ENCODE measurements around the gene SSBP3.

SSBP3 gene

GRCh38 chr1:54307305-54307704 lies 98.9 kb downstream of the SSBP3 start:
- Histone ChIP-seq H3K9me3 (ENCODE audit: insufficient read depth, low read length) (no peaks in the 10 kb centered on the region), H2AFZ (ENCODE audit: low read depth, low read length, severe bottlenecking) (no peak overlapping the region), H3K79me2 (ENCODE audit: insufficient read depth, low read length) (no peaks in the 10 kb centered on the region), H3F3A (ENCODE audit: insufficient read depth) (no peaks in the 10 kb centered on the region), H3K9me2 (replicated peaks; ENCODE audit: insufficient read depth, low read length) (no peaks in the 10 kb centered on the region), H4K20me1 (ENCODE audit: low read depth, low read length) (no peaks in the 10 kb centered on the region), H3K27me3 (ENCODE audit: low read length) (no peaks in the 10 kb centered on the region), H3K4me2 (ENCODE audit: low read depth, low read length, poor library complexity, severe bottlenecking) (no peak overlapping the region), H3K27ac (ENCODE audit: low read depth, low read length) (no peak overlapping the region), H3K9ac (ENCODE audit: low read length) (no peak overlapping the region), H3K36me3 (ENCODE audit: low read length) (no peaks in the 10 kb centered on the region), H3K4me3 (ENCODE audit: insufficient read depth, low read length, poor library complexity, severe bottlenecking) (no peak overlapping the region)
- TF ChIP-seq CTCF (IDR thresholded peaks at IDR 0.05; ENCODE audit: insufficient read depth, low read length, poor library complexity, severe bottlenecking) (no peak), EZH2phosphoT487 (conservative IDR thresholded peaks at IDR 0.05; ENCODE audit: low read length) (no peak)

GRCh38 chr1:54305906-54306514 lies 100.2 kb downstream of the SSBP3 start:
- Histone ChIP-seq H3K9me3 (ENCODE audit: insufficient read depth, low read length) (no peaks in the 10 kb centered on the region), H3K9ac (ENCODE audit: low read length) (no peak overlapping the region), H3K27ac (ENCODE audit: low read depth, low read length) (no peak overlapping the region), H3K79me2 (ENCODE audit: insufficient read depth, low read length) (no peaks in the 10 kb centered on the region), H3K4me3 (ENCODE audit: insufficient read depth, low read length, poor library complexity, severe bottlenecking) (no peak overlapping the region), H4K20me1 (ENCODE audit: low read depth, low read length) (no peaks in the 10 kb centered on the region), H3K36me3 (ENCODE audit: low read length) (no peaks in the 10 kb centered on the region), H3K27me3 (ENCODE audit: low read length) (no peaks in the 10 kb centered on the region), H3F3A (ENCODE audit: insufficient read depth) (no peaks in the 10 kb centered on the region), H3K9me2 (replicated peaks; ENCODE audit: insufficient read depth, low read length) (no peaks in the 10 kb centered on the region), H3K4me2 (ENCODE audit: low read depth, low read length, poor library complexity, severe bottlenecking) (no peak overlapping the region), H2AFZ (ENCODE audit: low read depth, low read length, severe bottlenecking) (no peak overlapping the region)
- TF ChIP-seq CTCF (IDR thresholded peaks at IDR 0.05; ENCODE audit: insufficient read depth, low read length, poor library complexity, severe bottlenecking): no peak
- no peak for TF ChIP-seq EZH2phosphoT487 (conservative IDR thresholded peaks at IDR 0.05; ENCODE audit: low read length)

GRCh38 chr1:54304518-54304917 lies 101.7 kb downstream of the SSBP3 start:
- TF ChIP-seq EZH2phosphoT487 (conservative IDR thresholded peaks at IDR 0.05; ENCODE audit: low read length): no peak
- no peak for TF ChIP-seq CTCF (IDR thresholded peaks at IDR 0.05; ENCODE audit: insufficient read depth, low read length, poor library complexity, severe bottlenecking)
- Histone ChIP-seq H3K36me3 (ENCODE audit: low read length) (no peaks in the 10 kb centered on the region), H3K79me2 (ENCODE audit: insufficient read depth, low read length) (no peaks in the 10 kb centered on the region), H4K20me1 (ENCODE audit: low read depth, low read length) (no peaks in the 10 kb centered on the region), H3K4me3 (ENCODE audit: insufficient read depth, low read length, poor library complexity, severe bottlenecking) (no peak overlapping the region), H3F3A (ENCODE audit: insufficient read depth) (no peaks in the 10 kb centered on the region), H3K27ac (ENCODE audit: low read depth, low read length) (no peak overlapping the region), H3K9me3 (ENCODE audit: insufficient read depth, low read length) (no peaks in the 10 kb centered on the region), H3K9ac (ENCODE audit: low read length) (no peak overlapping the region), H3K9me2 (replicated peaks; ENCODE audit: insufficient read depth, low read length) (no peaks in the 10 kb centered on the region), H3K4me2 (ENCODE audit: low read depth, low read length, poor library complexity, severe bottlenecking) (no peak overlapping the region), H2AFZ (ENCODE audit: low read depth, low read length, severe bottlenecking) (no peak overlapping the region), H3K27me3 (ENCODE audit: low read length) (no peaks in the 10 kb centered on the region)
